SKM-1 (cell line): ENCODE measurements around the gene LRRC61.

Source experiments
- DNase-seq: peaks from one replicate; lab custom pipeline; 2025; ENCODE audit not compliant: unreplicated experiment; lab: John Stamatoyannopoulos, UW

Gene LRRC61

DNA sequence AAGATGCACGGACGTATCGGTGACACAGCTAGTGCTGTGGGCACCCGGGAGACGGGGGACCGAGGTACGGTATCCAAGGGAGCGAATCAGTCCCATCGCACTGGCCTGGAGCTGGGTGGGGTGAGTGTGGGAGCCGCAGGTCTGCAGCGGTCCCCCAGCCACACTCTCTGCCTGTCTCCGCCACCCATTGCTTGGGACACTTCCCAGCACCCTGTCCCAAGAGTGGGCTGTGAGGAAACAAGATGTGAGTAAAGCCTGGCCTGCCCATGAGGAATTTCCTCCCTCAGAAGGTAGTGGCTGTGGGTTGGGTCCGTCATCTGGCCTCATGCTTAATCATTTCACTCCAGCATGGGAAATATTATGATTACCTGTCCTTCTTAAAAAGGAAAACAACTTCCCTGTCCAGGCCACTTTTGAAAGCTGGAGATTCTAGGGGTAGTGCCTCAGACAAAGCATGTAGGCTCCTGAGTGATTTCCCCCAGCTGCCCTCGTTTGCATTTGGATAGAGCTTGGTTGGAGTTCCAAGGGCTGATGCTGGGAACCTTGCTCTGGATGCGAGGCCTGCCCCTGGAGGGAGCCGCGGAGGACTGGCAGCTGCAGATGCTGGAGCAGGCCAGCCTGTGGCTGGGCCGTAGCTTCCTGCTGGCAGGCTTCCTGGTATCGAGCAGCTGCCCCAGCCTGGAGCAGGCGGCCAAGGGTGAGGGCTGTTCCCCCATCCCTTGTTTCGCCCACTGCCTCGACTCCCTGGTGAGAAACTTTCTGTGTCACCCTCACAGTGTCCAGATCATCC lies 6.4 kb downstream of the LRRC61 start:
- DNase-seq = no peak

DNA sequence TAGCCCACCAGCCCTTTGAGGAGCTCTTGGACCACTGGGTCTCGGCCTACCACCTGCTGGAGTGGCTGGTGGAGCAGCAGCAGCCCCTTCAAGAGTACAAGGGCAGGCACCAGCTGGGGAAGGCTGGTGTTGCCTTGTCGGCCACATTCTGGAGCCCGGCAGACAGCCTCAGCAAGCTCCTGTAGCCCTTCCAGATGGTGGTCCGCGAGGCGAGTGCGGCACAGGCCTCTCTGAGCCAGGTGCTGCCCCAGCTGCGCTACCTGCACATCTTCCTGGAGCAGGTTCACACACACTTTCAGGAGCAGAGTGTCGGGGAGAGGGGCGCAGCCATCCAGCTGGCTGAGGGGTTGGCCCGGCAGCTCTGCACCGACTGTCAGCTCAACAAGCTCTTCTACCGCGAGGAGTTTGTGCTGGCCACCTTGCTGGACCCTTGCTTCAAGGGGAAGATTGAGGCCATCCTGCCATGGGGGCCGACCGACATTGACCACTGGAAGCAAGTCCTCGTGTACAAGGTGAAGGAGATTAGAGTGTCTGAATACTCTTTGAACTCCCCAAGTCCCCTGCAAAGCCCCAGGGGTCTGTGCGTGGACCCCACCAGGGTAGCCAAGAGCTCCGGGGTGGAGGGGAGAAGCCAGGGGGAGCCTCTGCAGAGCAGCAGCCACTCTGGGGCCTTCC lies 7.2 kb downstream of the LRRC61 start:
- DNase-seq = no peak

DNA sequence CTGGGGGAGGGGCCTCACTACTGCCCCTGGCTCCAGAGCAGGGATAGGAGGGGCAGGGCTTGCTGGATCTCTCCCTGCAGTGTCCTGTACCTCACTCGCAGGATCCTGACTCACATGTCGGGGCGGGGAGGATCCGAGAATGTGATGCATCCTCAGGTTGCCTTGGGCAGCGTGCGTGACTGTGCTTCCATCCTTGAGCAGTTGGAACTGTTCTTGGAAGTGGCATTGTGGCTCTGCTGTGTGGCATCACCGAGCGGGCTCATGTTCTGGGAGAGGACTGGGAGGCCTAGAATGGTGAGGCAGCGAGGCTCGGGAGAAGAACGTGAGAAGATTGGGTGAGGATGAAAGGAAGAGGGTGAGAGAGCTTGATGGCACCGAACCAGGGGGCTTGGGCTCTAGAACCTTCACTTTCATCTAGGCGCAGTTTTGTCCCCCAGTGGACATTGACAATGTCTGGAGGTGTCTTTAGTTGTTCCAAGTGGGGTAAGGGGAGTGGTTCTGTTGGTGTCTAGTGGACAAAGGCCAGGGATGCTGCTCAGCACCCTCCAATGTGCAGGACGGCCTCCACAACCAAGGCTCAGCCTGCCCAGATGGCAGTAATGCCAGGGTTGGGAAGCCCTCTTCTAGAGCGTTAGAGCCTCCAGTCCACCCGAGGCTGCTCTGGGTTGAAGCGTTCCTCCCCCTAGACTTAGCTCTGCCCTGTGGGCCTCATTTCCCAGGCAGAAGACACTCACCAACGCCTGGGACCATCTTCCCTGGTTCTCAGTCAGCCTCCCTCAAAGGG lies 9.9 kb downstream of the LRRC61 start:
- no peak for DNase-seq

DNA sequence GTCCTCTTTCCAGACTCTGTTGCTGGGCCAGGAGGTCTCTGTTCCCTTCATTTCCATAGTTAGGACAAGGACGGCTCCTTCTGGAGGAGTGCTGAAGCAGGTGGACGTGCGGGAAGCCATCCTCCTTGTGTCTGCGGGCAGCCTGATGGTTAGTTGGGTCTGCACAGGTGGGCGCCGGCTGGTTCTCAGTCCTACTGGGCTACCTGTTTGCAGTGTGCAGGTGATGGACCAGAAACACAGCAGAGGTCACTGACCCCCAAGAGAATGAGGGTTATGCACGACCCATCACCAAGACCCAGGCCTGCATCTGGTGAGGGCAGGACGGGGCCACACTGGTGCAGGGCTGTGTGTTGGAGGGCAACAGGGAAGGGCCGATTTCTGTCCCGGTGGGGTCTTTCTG lies 10.5 kb downstream of the LRRC61 start:
- no peak for DNase-seq

GRCh38 chr7:150334108-150334507 lies 11.0 kb downstream of the LRRC61 start:
- no peak for DNase-seq

DNA sequence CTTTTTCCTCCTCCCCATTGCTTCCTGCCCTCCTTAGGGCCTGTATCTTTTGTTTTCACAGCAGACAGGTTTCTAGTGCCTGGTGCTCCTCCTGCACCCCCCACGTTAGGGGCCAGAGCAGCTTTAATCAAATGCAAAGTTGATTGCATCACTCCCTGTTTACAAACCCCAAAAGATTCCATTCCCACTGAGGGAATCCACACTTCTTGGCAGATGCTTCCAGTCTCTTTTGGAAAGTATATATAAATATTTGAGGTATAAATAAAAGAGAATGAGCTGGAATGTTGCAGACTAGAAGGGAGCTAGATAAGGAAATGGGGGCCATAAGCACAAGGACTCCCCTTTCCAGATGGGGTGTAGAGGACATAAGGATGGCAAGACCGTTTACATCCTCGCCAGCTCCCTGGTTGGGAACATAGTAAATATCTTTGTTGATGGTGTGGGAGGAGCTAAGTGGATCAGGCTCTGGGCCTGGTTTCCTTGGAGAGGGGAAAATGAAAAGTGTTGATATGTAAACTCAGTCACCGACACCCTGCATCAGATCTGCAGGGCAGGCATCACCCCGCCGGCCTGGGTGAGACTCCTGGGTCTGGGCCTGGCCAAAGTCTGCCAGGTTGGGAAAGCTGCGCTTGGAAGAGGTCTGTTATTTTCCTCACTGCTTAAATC lies 12.1 kb downstream of the LRRC61 start:
- DNase-seq = no peak

- no peak for DNase-seq
Observed at GRCh38 chr7:150335774-150336112, 12.6 kb downstream of the LRRC61 start.

DNA sequence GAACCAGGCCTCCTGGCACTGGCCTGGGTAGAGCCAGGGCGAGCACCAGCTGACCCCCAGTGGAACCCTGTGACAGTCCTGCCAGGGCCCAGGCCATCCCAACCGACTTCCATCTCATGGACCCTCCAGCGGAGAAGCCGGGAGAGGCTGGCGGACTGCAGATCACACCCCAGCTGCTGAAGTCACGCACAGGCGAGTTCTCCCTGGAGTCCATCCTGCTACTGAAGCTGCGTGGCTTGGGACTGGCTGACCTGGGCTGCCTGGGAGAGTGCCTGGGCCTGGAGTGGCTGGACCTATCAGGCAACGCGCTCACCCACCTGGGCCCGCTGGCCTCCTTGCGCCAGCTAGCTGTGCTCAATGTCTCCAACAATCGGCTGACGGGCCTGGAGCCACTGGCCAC lies 13.6 kb downstream of the LRRC61 start:
- no peak for DNase-seq

DNA sequence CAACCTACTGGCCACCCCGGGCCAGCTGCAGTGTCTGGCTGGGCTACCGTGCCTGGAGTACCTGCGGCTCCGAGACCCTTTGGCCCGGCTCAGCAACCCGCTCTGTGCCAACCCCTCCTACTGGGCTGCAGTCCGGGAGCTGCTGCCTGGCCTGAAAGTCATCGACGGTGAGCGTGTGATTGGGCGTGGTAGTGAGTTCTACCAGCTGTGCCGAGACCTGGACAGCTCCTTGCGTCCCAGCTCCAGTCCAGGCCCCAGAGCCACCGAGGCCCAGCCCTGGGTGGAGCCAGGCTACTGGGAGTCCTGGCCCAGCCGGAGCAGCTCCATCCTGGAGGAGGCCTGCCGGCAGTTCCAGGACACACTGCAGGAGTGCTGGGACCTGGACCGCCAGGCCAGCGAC lies 14.0 kb downstream of the LRRC61 start:
- DNase-seq = no peak

DNA sequence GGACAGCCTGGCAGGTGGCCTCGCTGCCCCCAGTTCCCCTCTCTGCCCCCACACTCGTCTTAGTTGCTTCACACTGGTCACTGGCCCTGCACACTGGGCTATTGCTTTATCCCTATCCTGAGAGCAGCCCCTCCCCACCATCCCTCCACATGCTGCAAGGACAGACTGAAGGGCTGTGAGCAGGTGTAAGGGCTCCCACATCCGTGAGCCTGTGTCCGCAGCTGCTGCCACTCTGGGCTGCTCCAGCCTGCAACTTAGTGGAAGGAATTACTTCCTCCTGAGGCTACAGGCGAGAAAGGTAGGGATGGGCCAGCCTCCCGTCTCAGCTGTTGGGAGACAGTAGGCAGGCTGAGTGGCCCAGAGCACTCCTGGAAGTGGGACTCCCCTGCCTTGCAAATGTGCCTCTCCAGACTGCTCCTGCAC lies 14.5 kb downstream of the LRRC61 start:
- DNase-seq = no peak

GRCh38 chr7:150338166-150338829 lies 15.1 kb downstream of the LRRC61 start:
- DNase-seq = no peak

DNA sequence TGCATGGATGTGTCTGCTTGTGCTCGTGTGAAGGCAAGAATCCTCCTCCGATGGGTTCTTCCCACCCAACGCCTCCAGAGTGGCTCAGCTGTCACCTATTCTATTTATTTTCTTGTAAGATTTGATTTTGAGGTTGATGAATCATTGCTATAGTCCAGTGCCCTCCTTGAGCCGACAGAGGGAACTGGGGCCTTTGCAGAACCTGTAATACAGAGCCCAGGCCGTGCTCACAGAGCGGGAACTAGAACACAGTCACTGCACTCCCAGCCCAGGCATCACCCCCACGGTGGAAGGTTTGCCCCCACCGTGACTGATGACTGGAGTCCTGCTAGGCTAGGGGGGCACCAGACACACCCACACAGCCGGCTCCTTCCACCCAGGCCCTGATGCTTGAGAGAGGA lies 16.3 kb downstream of the LRRC61 start:
- DNase-seq = no peak

DNA sequence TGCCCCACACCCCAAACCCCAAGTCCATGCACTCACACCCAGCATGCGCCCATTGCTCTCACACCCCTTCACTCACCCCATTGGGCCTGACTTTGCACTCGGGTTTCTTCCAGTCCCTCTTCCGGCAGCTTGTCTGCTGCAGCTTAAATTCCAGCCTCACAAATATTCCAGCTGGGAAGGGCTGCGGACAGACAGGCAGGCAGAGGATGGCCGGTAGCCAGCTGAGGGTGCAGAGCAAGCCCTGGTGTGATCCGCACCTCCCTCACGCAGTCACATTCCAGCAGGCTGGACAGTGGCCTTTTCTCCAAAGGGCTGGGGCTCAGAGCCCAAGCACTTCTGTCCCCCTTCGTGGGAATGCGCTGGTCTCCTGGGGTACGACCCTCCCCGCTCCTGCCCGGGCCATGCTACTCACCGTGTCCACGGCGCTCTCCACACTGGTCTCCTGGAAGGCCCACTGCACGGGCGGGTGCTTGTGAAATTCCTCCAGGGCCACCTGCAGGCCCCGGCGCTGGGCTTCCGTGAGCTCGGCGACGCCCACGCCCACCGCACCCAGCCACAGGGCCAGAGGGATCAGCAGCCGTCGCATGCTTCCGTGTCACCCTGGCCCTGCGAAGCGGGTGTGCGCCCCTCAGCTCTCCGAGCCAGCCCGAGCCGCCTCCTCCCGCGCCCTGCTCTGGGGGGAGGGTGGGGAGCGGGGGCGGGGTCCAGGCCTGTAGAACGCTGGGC lies 17.0 kb downstream of the LRRC61 start:
- no peak for DNase-seq

- DNase-seq = no peak
Observed at GRCh38 chr7:150340875-150341262, 17.7 kb downstream of the LRRC61 start.

DNA sequence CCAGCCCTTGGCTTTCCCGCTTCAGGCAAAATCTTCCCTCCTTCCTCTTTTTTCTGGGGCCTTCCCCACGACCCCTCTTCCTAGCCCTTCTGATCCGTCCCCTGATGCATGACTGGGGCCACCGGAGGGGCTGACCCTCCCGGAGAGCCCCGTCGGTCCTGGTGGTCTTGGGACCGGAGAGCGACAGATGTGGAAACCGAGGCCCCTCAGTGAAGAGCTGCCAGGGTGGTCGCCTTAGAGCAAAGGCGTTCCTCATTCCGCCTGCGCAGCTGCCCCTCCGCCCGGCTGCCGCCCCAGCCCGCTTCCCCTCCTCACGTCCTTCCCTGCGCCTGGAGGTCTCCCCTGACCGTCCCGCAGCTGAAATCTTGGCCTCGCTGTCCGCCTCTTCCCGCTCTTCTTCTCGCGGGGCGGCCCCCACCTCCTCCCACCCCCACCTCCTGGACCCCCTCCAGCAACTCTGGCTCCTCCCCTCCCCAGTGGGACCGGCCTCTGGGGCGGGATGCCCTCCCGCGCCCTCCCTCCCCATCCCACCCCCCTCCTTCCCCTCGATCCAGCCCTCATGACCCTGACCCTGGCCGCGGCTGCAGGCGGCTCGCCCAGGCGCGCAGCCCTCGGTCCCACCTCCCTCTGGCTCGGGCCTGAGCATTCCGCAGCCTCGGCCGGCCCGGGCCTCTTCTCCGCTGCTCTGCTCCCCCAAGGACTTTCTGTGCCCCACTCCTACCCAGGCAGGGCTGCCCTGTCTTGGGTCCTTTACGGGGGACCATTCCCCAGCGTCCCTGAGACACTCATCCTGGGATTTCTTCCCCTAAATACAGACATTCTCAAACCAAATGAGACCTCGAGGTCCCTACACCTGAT lies 18.3 kb downstream of the LRRC61 start, which contains the start of gene RARRES2:
TSS of gene RARRES2 (minus strand) at position 367 of the 858 bp plus-strand sequence. CDS start 1,020 bp downstream, outside the sequence.
- DNase-seq = no peak

DNA sequence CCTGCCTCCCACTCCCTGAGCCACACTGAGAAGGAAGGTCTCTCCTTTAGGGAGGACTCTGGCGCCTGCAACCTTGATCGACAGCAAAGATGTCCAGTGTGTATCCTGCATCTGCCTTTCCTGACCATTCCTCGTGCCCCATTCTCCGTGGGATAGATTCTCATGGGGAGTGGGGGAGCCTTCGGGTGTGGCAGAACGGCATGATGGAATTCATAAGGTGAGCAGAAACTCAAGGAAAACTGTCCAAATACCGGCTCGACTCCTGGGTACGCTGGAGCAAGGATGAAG lies 18.9 kb downstream of the LRRC61 start:
- no peak for DNase-seq

DNA sequence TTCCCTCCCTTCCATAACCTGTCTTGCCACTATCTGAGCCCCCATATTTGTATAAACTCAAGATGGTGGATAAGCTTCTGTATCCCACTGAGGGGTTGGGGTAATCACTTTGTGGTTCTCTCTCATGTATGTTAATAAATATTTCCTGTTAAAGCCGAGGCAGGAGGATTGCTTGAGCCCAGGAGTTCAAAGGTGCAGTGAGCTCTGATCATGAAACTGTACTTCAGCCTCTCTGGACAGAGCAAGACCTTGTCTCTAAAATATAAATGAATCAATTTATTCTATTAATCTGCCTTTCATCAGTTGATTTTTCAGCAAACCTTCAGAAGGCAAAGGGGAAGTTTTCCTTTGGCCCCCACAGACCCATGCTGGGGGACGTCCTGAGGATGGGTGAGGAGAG lies 20.1 kb downstream of the LRRC61 start:
- no peak for DNase-seq

DNA sequence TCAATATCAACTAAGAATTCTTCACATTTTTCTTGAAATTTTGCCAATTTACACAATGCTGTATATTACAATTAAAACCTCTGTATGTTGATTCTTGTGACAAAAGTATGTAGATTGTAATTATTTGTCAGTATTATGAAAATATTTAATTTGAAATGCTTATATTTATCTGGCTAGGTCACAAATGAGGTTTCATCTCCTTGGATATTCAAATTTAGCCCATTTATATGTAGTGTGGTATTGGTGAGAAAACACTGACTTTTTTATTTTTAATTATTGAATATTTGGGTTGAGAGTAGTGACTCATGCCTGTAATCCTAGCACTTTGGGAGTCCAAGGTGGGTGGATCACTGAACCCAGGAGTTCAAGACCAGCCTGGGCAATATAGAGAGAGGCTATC lies 21.1 kb downstream of the LRRC61 start:
- DNase-seq = no peak

DNA sequence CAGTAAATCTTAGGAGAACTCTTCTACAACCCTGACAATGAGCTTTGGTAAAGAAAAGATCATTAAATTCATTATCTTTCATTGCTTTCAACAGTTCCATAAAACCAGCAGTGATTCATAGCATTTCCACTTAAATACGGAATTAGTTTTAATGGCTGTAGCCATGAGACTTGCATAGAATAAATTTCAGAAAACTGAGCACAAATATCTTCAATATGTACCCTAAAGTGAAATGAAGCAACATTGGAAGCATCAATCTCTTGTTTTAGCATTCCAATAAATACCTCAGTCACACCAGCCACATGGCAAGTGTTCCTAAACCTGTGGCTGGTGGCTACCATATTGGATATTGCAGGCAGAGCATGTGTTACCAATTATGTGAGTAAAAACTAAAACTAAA lies 21.9 kb downstream of the LRRC61 start:
- no peak for DNase-seq
